Liver (tissue), 9 donors: Measurements from ENCODE around the gene CTXN3. TPM values are rescaled to one million over a fixed set of nuclear protein-coding genes. Genes with fewer than 3 reads are reported as not detected.

ENCODE experiments used
- DNase-seq: peaks from one replicate; pipeline ENCODE4 v3.0.0-alpha.2; 2017; ENCODE audit warnings: low spot score
- H3K27ac ChIP-seq, 2 donors: one replicate each; pipeline ENCODE4 v1.7.0; 2013; ENCODE audit warnings: inconsistent platforms in 2 of 2, low read length in 2 of 2, control low read depth in 1 of 2, low read depth in 1 of 2, mild to moderate bottlenecking in 1 of 2
- H3K27me3 ChIP-seq, 4 donors: one replicate each; pipeline versions ENCODE4 v1.6.1 to v1.7.0; 2013; ENCODE audit warnings: low read length in 3 of 4, inconsistent platforms in 1 of 4, mild to moderate bottlenecking in 1 of 4, moderate library complexity in 1 of 4; ENCODE audit not compliant: control insufficient read depth in 4 of 4, insufficient read depth in 4 of 4
- H3K36me3 ChIP-seq, 4 donors: one replicate each; pipeline versions ENCODE4 v1.6.1 to v1.7.0; 2013; ENCODE audit warnings: low read length in 3 of 4, mild to moderate bottlenecking in 3 of 4, low read depth in 1 of 4, moderate library complexity in 1 of 4; ENCODE audit not compliant: control insufficient read depth in 4 of 4, insufficient read depth in 3 of 4
- H3K4me1 ChIP-seq, 4 donors: one replicate each; pipeline versions ENCODE4 v1.6.1 to v1.7.0; 2013; ENCODE audit warnings: low read length in 3 of 4, mild to moderate bottlenecking in 3 of 4, moderate library complexity in 1 of 4; ENCODE audit not compliant: control insufficient read depth in 4 of 4, insufficient read depth in 4 of 4
- H3K4me3 ChIP-seq, 3 donors: one replicate each; pipeline versions ENCODE4 v1.6.1 to v1.7.0; 2013; ENCODE audit warnings: low read length in 3 of 3, control low read depth in 1 of 3, low read depth in 1 of 3, mild to moderate bottlenecking in 1 of 3
- H3K9ac ChIP-seq, 2 donors: one replicate each; pipeline ENCODE4 v1.7.0; 2013; ENCODE audit warnings: low read length in 2 of 2, mild to moderate bottlenecking in 2 of 2, moderate library complexity in 2 of 2, control low read depth in 1 of 2, low read depth in 1 of 2
- H3K9me3 ChIP-seq, 4 donors: one replicate each; pipeline versions ENCODE4 v1.6.1 to v1.7.0; 2013; ENCODE audit warnings: low read length in 3 of 4; ENCODE audit not compliant: control insufficient read depth in 4 of 4
- ATF3 ChIP-seq: IDR thresholded peaks from 2 replicates; pipeline ENCODE4 v1.6.1; 2016; ENCODE audit warnings: antibody characterized with exemption
- CTCF ChIP-seq: fragments of 150-350 bp; IDR thresholded peaks from 2 replicates; pipeline ENCODE4 v1.5.1; 2017; ENCODE audit warnings: improper control_type of control experiment, low read depth, low read length; ENCODE audit not compliant: missing input control
- EGR1 ChIP-seq, 2 donors: IDR thresholded peaks; 2 replicates each; pipeline ENCODE4 v1.6.1; 2016 to 2018; ENCODE audit warnings: antibody characterized with exemption in 2 of 2, low read depth in 2 of 2
- FOXA1 ChIP-seq: IDR thresholded peaks from 2 replicates; pipeline ENCODE4 v1.6.1; 2016; ENCODE audit warnings: antibody characterized with exemption
- FOXA2 ChIP-seq: IDR thresholded peaks from 2 replicates; pipeline ENCODE4 v1.6.1; 2016; ENCODE audit warnings: antibody characterized with exemption
- GABPA ChIP-seq, 2 donors: IDR thresholded peaks in 1 of 2; conservative IDR thresholded peaks in 1 of 2; 2 replicates each; pipeline ENCODE4 v1.6.1; 2016; ENCODE audit warnings: antibody characterized with exemption in 2 of 2, mild to moderate bottlenecking in 1 of 2, moderate library complexity in 1 of 2
- HNF4A ChIP-seq, 2 donors: conservative IDR thresholded peaks; 2 replicates each; pipeline ENCODE4 v1.6.1; 2016; ENCODE audit warnings: antibody characterized with exemption in 2 of 2, mild to moderate bottlenecking in 2 of 2
- HNF4G ChIP-seq: IDR thresholded peaks from 2 replicates; pipeline ENCODE4 v1.6.1; 2016; ENCODE audit warnings: antibody characterized with exemption
- JUND ChIP-seq, 2 donors: IDR thresholded peaks; 2 replicates each; pipeline ENCODE4 v1.6.1; 2016; ENCODE audit warnings: antibody characterized with exemption in 2 of 2
- MAX ChIP-seq: IDR thresholded peaks from 2 replicates; pipeline ENCODE4 v1.6.1; 2016; ENCODE audit warnings: antibody characterized with exemption
- NR2F2 ChIP-seq: IDR thresholded peaks from 2 replicates; pipeline ENCODE4 v1.6.1; 2016; ENCODE audit warnings: antibody characterized with exemption
- REST ChIP-seq: IDR thresholded peaks from 2 replicates; pipeline ENCODE4 v1.6.1; 2016; ENCODE audit warnings: antibody characterized with exemption, mild to moderate bottlenecking
- RXRA ChIP-seq, 2 donors: IDR thresholded peaks; 2 replicates each; pipeline ENCODE4 v1.6.1; 2017 to 2018; ENCODE audit warnings: antibody characterized with exemption in 2 of 2, mild to moderate bottlenecking in 1 of 2
- SP1 ChIP-seq: IDR thresholded peaks from 2 replicates; pipeline ENCODE4 v1.6.1; 2018; ENCODE audit warnings: antibody characterized with exemption, mild to moderate bottlenecking
- TAF1 ChIP-seq: conservative IDR thresholded peaks from 2 replicates; pipeline ENCODE4 v1.6.1; 2016; ENCODE audit warnings: antibody characterized with exemption, mild to moderate bottlenecking
- YY1 ChIP-seq: IDR thresholded peaks from 2 replicates; pipeline ENCODE4 v1.6.1; 2016; ENCODE audit warnings: antibody characterized with exemption, mild to moderate bottlenecking
- ZBTB33 ChIP-seq: IDR thresholded peaks from 2 replicates; pipeline ENCODE4 v1.6.1; 2016; ENCODE audit warnings: antibody characterized with exemption
- WGBS: extraction: QIAGEN DNeasy Blood & Tissue Kit; methylation state at CpG from one replicate; pipeline ENCODE4 v1.1.7; 2013; 5-methylcytosine and 5-hydroxymethylcytosine counted together
- polyA plus RNA-seq, 2 donors: library from polyadenylated mRNA; stranded (reverse) in 1 of 2; unstranded in 1 of 2; fragments of 200-250 nt in 1 of 2; fragments of >200 nt in 1 of 2; fragmentation: Nextera tagmentation in 1 of 2; extraction: Ambion mirVana in 1 of 2; gene quantifications; one replicate each; pipeline versions ENCODE4 v1.2.1 to v1.2.3, GENCODE V29; 2013 to 2015
- total RNA-seq, 2 donors: library from RNA; depleted of rRNA; stranded (reverse); fragments of >200 nt; gene quantifications; one replicate each; pipeline ENCODE4 v1.2.3, GENCODE V29; 2014
- donor health status: healthy.
- donor health status: healthy.
- donor health status: healthy.
- donor health status: healthy.
- donor health status: healthy.

Gene CTXN3
- total and polyA plus RNA-seq, 4 donors = not detected

- Histone ChIP-seq H3K4me1 (no peaks in the 10 kb centered on the region), H3K4me3 (no peak overlapping the region), H3K9ac (no peak overlapping the region), H3K36me3 (no peaks in the 10 kb centered on the region), H3K27ac (no peak overlapping the region), H3K9me3 (no peaks in the 10 kb centered on the region), H3K27me3 (no peaks in the 10 kb centered on the region)
- DNase-seq = no peak
- WGBS = 76% methylated on average over 6 of the region's 6 CpGs
- TF ChIP-seq TAF1 (no peak), FOXA1 (no peak), EGR1 (IDR thresholded peaks at IDR 0.05; ENCODE audit: low read depth in 2 of 2) (no peak), YY1 (no peak), HNF4A (conservative IDR thresholded peaks at IDR 0.05) (no peak), MAX (no peak), SP1 (no peak), FOXA2 (no peak), HNF4G (no peak), JUND (IDR thresholded peaks at IDR 0.05) (no peak), ATF3 (no peak), RXRA (IDR thresholded peaks at IDR 0.05) (no peak), GABPA (IDR thresholded peaks at IDR 0.05 in 1 of 2, conservative IDR thresholded peaks at IDR 0.05 in 1 of 2) (no peak), REST (no peak), ZBTB33 (no peak)
Measured at GRCh38 chr5:127608077-127608660, 40.7 kb upstream of the CTXN3 start.

DNA sequence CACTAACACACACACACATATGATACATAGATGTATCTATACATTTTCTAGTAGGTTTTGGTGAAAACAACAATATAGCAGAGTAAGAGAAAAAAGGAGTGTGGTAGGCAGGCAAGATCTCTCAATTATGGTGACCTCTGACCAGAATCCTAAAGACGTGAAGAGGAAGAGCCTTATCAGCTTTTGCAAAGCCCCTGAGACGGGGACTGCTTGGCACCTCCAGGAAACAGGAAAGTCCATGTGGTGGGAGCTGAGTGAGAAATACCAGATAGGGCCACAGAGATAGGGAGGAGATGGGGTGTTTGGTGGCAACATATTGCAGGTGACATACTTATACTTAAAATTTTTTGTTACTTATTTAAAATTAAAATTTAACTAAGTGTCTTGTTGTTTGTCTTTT lies 39.9 kb upstream of the CTXN3 start:
- H3K36me3 ChIP-seq = no peaks in the 10 kb centered on the region
- WGBS = 46% methylated on average over 2 of the region's 2 CpGs
- no peaks in the 10 kb centered on the region for H3K9me3 ChIP-seq
- H3K4me3 ChIP-seq = no peak overlapping the region
- H3K9ac ChIP-seq = no peak overlapping the region
- DNase-seq = no peak
- no peak overlapping the region for H3K27ac ChIP-seq
- no peaks in the 10 kb centered on the region for H3K27me3 ChIP-seq
- H3K4me1 ChIP-seq = no peaks in the 10 kb centered on the region
- TF ChIP-seq ZBTB33 (no peak), HNF4G (no peak), RXRA (IDR thresholded peaks at IDR 0.05) (no peak), REST (no peak), EGR1 (IDR thresholded peaks at IDR 0.05; ENCODE audit: low read depth in 2 of 2) (no peak), NR2F2 (no peak), GABPA (IDR thresholded peaks at IDR 0.05 in 1 of 2, conservative IDR thresholded peaks at IDR 0.05 in 1 of 2) (no peak), FOXA2 (no peak), CTCF (no peak), JUND (IDR thresholded peaks at IDR 0.05) (no peak), HNF4A (conservative IDR thresholded peaks at IDR 0.05) (no peak), FOXA1 (no peak), ATF3 (no peak), YY1 (no peak)
